ENCODE data around the gene MS4A10. TPM values are rescaled to one million over a fixed set of nuclear protein-coding genes. Genes with fewer than 3 reads are reported as not detected.
A peak's percentile ranks its signal among the peaks of the same experiment; 100 is the strongest.

Gene MS4A10
- total and polyA plus RNA-seq, 9 of the 15 experiments (the other 6 are each of a cell fraction or from before 2014, with no cell fraction given) = not detected

GRCh38 chr11:60847896-60848295, 62.8 kb downstream of the MS4A10 start:
- DNase-seq (ENCODE audit: extremely low read depth in 1 of 4, low spot score in 3 of 4) (no peak), FAIRE-seq (no peak), ATAC-seq (no peak)
- Histone ChIP-seq H3K4me3 (no peak overlapping the region), H3K27ac (ENCODE audit: extremely low read depth, low read depth, low read length) (no peak overlapping the region), H3K4me2 (ENCODE audit: insufficient read depth, low read length) (no peak overlapping the region), H4K20me1 (replicated peaks; ENCODE audit: control insufficient read depth, insufficient read depth, low read length) (peaks cover 3% of the 10 kb centered on the region; the same call in 1 of the 2 replicates), H3K9me3 (replicated peaks; ENCODE audit: control insufficient read depth, insufficient read depth, low read depth, low read length) (no peaks in the 10 kb centered on the region), H3K27me3 (ENCODE audit: control insufficient read depth in 2 of 2, insufficient read depth in 2 of 2, low read length in 2 of 2) (no peaks in the 10 kb centered on the region), H3K79me2 (ENCODE audit: control insufficient read depth, insufficient read depth, low read length) (peaks cover 44% of the 10 kb centered on the region), H3K36me3 (ENCODE audit: control insufficient read depth, insufficient read depth, low read length) (peaks cover 80% of the 10 kb centered on the region), H2AFZ (ENCODE audit: low read depth, low read length) (no peak overlapping the region), H3K9ac (ENCODE audit: insufficient read depth in 1 of 2, low read depth in 2 of 2, low read length in 2 of 2) (peak overlapping the region in 1 of 2 experiments; percentile 69; a peak in 2 of 4 replicates), H3K4me1 (replicated peaks in 1 of 2; ENCODE audit: control insufficient read depth in 2 of 2, insufficient read depth in 2 of 2, low read length in 2 of 2) (peaks cover 16 to 41% of the 10 kb centered on the region in 2 experiments), H3K9me1 (ENCODE audit: control insufficient read depth, insufficient read depth, low read length) (peaks cover 3% of the 10 kb centered on the region)
- in situ Hi-C loops (cut with MboI) = no loop called here
- no TSS peak for BruUV-seq (replicated peaks)
- WGBS (ENCODE audit: insufficient coverage, low coverage, missing lambda C conversion rate) = 96% methylated on average over 5 of the region's 12 CpGs
- POLR2A ChIA-PET = interaction anchor here (1.4 kb wide), 1 partner anchor 10 kb away, joined by 4 read pairs; no protein-coding TSS in a partner anchor
- no peak for TF ChIP-seq ZNF707 (CRISPR knock-in tag; conservative IDR thresholded peaks at IDR 0.05)
- TF ChIP-seq FOXK2 (conservative IDR thresholded peaks at IDR 0.05 in 1 of 2, IDR thresholded peaks at IDR 0.05 in 1 of 2; ENCODE audit: low read depth in 2 of 2) = no peak
- TF ChIP-seq TCF15 (CRISPR knock-in tag; IDR thresholded peaks at IDR 0.05) = no peak
- TF ChIP-seq ATF1 (CRISPR knock-in tag; IDR thresholded peaks at IDR 0.05) = no peak
- no peak for TF ChIP-seq ATF1 (tag; IDR thresholded peaks at IDR 0.05)
- no peak for TF ChIP-seq PYGO2 (tag; IDR thresholded peaks at IDR 0.05)
- intact Hi-C loops (cut with micrococcal nuclease) = no loop called here
- CTCF ChIA-PET (ENCODE audit: low intra/inter-chr PET ratio) = no interaction called here
